ENCODE measurements around the gene MSTN. TPM values are rescaled to one million over a fixed set of nuclear protein-coding genes. Genes with fewer than 3 reads are reported as not detected.

Gene MSTN
- polyA plus RNA-seq, 1 donor from 2014 or later, result 1.2 TPM

- no peak overlapping the region for H3K4me2 ChIP-seq (ENCODE audit: low read length)
- H3K4me3 ChIP-seq (ENCODE audit: low read length), result no peak overlapping the region
- H3K9ac ChIP-seq (ENCODE audit: low read length), result no peak overlapping the region
- no peak for TF ChIP-seq MXI1 (conservative IDR thresholded peaks at IDR 0.05; ENCODE audit: poor library complexity, severe bottlenecking)
- TF ChIP-seq EP300 (conservative IDR thresholded peaks at IDR 0.05; ENCODE audit: poor library complexity, severe bottlenecking), result no peak
- TF ChIP-seq EZH2 (IDR thresholded peaks at IDR 0.05; ENCODE audit: borderline replicate concordance, insufficient read depth, low read length, poor library complexity, severe bottlenecking), result no peak
- no peak for TF ChIP-seq TAF1 (IDR thresholded peaks at IDR 0.05; ENCODE audit: low read depth)
- TF ChIP-seq POLR2AphosphoS5 (IDR thresholded peaks at IDR 0.05), result no peak
- no peak for TF ChIP-seq CTCF (IDR thresholded peaks at IDR 0.05; ENCODE audit: poor library complexity, severe bottlenecking)
- no peak for TF ChIP-seq SMC3 (conservative IDR thresholded peaks at IDR 0.05; ENCODE audit: poor library complexity)
- TF ChIP-seq RAD21 (conservative IDR thresholded peaks at IDR 0.05), result no peak
- TF ChIP-seq, protein P1, sequence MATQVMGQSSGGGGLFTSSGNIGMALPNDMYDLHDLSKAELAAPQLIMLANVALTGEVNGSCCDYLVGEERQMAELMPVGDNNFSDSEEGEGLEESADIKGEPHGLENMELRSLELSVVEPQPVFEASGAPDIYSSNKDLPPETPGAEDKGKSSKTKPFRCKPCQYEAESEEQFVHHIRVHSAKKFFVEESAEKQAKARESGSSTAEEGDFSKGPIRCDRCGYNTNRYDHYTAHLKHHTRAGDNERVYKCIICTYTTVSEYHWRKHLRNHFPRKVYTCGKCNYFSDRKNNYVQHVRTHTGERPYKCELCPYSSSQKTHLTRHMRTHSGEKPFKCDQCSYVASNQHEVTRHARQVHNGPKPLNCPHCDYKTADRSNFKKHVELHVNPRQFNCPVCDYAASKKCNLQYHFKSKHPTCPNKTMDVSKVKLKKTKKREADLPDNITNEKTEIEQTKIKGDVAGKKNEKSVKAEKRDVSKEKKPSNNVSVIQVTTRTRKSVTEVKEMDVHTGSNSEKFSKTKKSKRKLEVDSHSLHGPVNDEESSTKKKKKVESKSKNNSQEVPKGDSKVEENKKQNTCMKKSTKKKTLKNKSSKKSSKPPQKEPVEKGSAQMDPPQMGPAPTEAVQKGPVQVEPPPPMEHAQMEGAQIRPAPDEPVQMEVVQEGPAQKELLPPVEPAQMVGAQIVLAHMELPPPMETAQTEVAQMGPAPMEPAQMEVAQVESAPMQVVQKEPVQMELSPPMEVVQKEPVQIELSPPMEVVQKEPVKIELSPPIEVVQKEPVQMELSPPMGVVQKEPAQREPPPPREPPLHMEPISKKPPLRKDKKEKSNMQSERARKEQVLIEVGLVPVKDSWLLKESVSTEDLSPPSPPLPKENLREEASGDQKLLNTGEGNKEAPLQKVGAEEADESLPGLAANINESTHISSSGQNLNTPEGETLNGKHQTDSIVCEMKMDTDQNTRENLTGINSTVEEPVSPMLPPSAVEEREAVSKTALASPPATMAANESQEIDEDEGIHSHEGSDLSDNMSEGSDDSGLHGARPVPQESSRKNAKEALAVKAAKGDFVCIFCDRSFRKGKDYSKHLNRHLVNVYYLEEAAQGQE (IDR thresholded peaks at IDR 0.05; ENCODE audit: borderline replicate concordance), result no peak
- no peak overlapping the region for H3K27ac ChIP-seq (ENCODE audit: low read length)
- H3K9me3 ChIP-seq (ENCODE audit: low read length), result no peaks in the 10 kb centered on the region
- H3K27me3 ChIP-seq (ENCODE audit: insufficient read depth, low read depth, low read length), result no peaks in the 10 kb centered on the region
- H3K9me2 ChIP-seq (ENCODE audit: insufficient read depth, low read length), result no peaks in the 10 kb centered on the region
- no peaks in the 10 kb centered on the region for H3F3A ChIP-seq (ENCODE audit: insufficient read depth, low read length, poor library complexity, severe bottlenecking)
- no peak overlapping the region for H2AFZ ChIP-seq (ENCODE audit: low read depth, low read length)
- H4K20me1 ChIP-seq (ENCODE audit: insufficient read depth), result no peaks in the 10 kb centered on the region
- H3K36me3 ChIP-seq (ENCODE audit: insufficient read depth, low read length), result no peaks in the 10 kb centered on the region
- H3K79me2 ChIP-seq (replicated peaks; ENCODE audit: insufficient read depth, low read length), result no peaks in the 10 kb centered on the region
Observed at GRCh38 chr2:190084704-190085103, 22.2 kb upstream of the MSTN start.

- H3K36me3 ChIP-seq (ENCODE audit: insufficient read depth, low read length), result no peaks in the 10 kb centered on the region
- H3K27ac ChIP-seq (ENCODE audit: low read length), result no peak overlapping the region
- no peaks in the 10 kb centered on the region for H3K79me2 ChIP-seq (replicated peaks; ENCODE audit: insufficient read depth, low read length)
- H3K27me3 ChIP-seq (ENCODE audit: insufficient read depth, low read depth, low read length), result no peaks in the 10 kb centered on the region
- no peaks in the 10 kb centered on the region for H4K20me1 ChIP-seq (ENCODE audit: insufficient read depth)
- H3K9ac ChIP-seq (ENCODE audit: low read length), result no peak overlapping the region
- H3K4me2 ChIP-seq (ENCODE audit: low read length), result no peak overlapping the region
- no peaks in the 10 kb centered on the region for H3K9me3 ChIP-seq (ENCODE audit: low read length)
- no peak overlapping the region for H2AFZ ChIP-seq (ENCODE audit: low read depth, low read length)
- no peaks in the 10 kb centered on the region for H3F3A ChIP-seq (ENCODE audit: insufficient read depth, low read length, poor library complexity, severe bottlenecking)
- H3K4me3 ChIP-seq (ENCODE audit: low read length), result no peak overlapping the region
- no peaks in the 10 kb centered on the region for H3K9me2 ChIP-seq (ENCODE audit: insufficient read depth, low read length)
- TF ChIP-seq TAF1 (IDR thresholded peaks at IDR 0.05; ENCODE audit: low read depth) (no peak), POLR2AphosphoS5 (IDR thresholded peaks at IDR 0.05) (no peak), RAD21 (conservative IDR thresholded peaks at IDR 0.05) (no peak), SMC3 (conservative IDR thresholded peaks at IDR 0.05; ENCODE audit: poor library complexity) (no peak), EZH2 (IDR thresholded peaks at IDR 0.05; ENCODE audit: borderline replicate concordance, insufficient read depth, low read length, poor library complexity, severe bottlenecking) (no peak), MXI1 (conservative IDR thresholded peaks at IDR 0.05; ENCODE audit: poor library complexity, severe bottlenecking) (no peak), EP300 (conservative IDR thresholded peaks at IDR 0.05; ENCODE audit: poor library complexity, severe bottlenecking) (no peak), CTCF (IDR thresholded peaks at IDR 0.05; ENCODE audit: poor library complexity, severe bottlenecking) (no peak)
- TF ChIP-seq, protein P1 (IDR thresholded peaks at IDR 0.05; ENCODE audit: borderline replicate concordance), result no peak
Observed at GRCh38 chr2:190082118-190082517, 19.6 kb upstream of the MSTN start.

All from neural cell (in vitro differentiated cells).